Measurements from ENCODE around the gene PAQR4.

GRCh38 chr16:2985462-2985861 lies 16.3 kb downstream of the PAQR4 start:
- TF ChIP-seq, protein P1, sequence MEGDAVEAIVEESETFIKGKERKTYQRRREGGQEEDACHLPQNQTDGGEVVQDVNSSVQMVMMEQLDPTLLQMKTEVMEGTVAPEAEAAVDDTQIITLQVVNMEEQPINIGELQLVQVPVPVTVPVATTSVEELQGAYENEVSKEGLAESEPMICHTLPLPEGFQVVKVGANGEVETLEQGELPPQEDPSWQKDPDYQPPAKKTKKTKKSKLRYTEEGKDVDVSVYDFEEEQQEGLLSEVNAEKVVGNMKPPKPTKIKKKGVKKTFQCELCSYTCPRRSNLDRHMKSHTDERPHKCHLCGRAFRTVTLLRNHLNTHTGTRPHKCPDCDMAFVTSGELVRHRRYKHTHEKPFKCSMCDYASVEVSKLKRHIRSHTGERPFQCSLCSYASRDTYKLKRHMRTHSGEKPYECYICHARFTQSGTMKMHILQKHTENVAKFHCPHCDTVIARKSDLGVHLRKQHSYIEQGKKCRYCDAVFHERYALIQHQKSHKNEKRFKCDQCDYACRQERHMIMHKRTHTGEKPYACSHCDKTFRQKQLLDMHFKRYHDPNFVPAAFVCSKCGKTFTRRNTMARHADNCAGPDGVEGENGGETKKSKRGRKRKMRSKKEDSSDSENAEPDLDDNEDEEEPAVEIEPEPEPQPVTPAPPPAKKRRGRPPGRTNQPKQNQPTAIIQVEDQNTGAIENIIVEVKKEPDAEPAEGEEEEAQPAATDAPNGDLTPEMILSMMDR (IDR thresholded peaks at IDR 0.05) = no peak
- TF ChIP-seq ZFX (IDR thresholded peaks at IDR 0.05; ENCODE audit: borderline replicate concordance) = no peak
